IPS-18a (cell line): ENCODE data around the gene REC8.
A peak's percentile ranks its signal among the peaks of the same experiment; 100 is the strongest.
"Not testable (repeated sequence)": the region's sequence is repeated elsewhere in the genome, so short reads cannot be mapped to it uniquely, and the experiment has no call there.

Experiments used
- H3K27ac ChIP-seq: one replicate; pipeline ENCODE4 v1.5.1; 2013; ENCODE audit warnings: low read length
- H3K27me3 ChIP-seq: one replicate; pipeline ENCODE4 v1.6.1; 2013; ENCODE audit warnings: mild to moderate bottlenecking, low read length; ENCODE audit not compliant: control insufficient read depth, insufficient read depth
- H3K36me3 ChIP-seq: one replicate; pipeline ENCODE4 v1.6.1; 2013; ENCODE audit warnings: low read depth, low read length; ENCODE audit not compliant: control insufficient read depth
- H3K4me1 ChIP-seq: one replicate; pipeline ENCODE4 v1.6.1; 2013; ENCODE audit warnings: low read depth, low read length; ENCODE audit not compliant: control insufficient read depth
- H3K4me3 ChIP-seq: one replicate; pipeline ENCODE4 v1.5.1; 2013; ENCODE audit warnings: low read length
- H3K9ac ChIP-seq: one replicate; pipeline ENCODE4 v1.6.1; 2013; ENCODE audit warnings: mild to moderate bottlenecking, low read length, moderate library complexity
- H3K9me3 ChIP-seq: one replicate; pipeline ENCODE4 v1.6.1; 2013; ENCODE audit warnings: low read depth, low read length; ENCODE audit not compliant: control insufficient read depth

REC8 gene

GRCh38 chr14:24189460-24189859 lies 17.6 kb downstream of the REC8 start:
- H3K4me3 ChIP-seq = peak overlapping the region; percentile 87
- H3K27me3 ChIP-seq = no peaks in the 10 kb centered on the region
- peaks cover 45% of the 10 kb centered on the region for H3K36me3 ChIP-seq
- H3K9ac ChIP-seq = no peak overlapping the region
- peaks cover 6% of the 10 kb centered on the region for H3K4me1 ChIP-seq
- no peaks in the 10 kb centered on the region for H3K9me3 ChIP-seq
- H3K27ac ChIP-seq = no peak overlapping the region

- Histone ChIP-seq H3K9me3 (no peaks in the 10 kb centered on the region), H3K4me1 (peaks cover 6% of the 10 kb centered on the region), H3K9ac (no peak overlapping the region), H3K27ac (no peak overlapping the region), H3K36me3 (peaks cover 35% of the 10 kb centered on the region), H3K27me3 (no peaks in the 10 kb centered on the region), H3K4me3 (no peak overlapping the region)
Measured at GRCh38 chr14:24190416-24190815, 18.5 kb downstream of the REC8 start.

- H3K4me1 ChIP-seq = peaks cover under 1% of the 10 kb centered on the region
- H3K9me3 ChIP-seq = no peaks in the 10 kb centered on the region
- no peak overlapping the region for H3K27ac ChIP-seq
- no peak overlapping the region for H3K9ac ChIP-seq
- peaks cover 17% of the 10 kb centered on the region for H3K36me3 ChIP-seq
- H3K27me3 ChIP-seq = no peaks in the 10 kb centered on the region
- H3K4me3 ChIP-seq = no peak overlapping the region
Measured at GRCh38 chr14:24192933-24193332, 21.1 kb downstream of the REC8 start.

- H3K36me3 ChIP-seq = peaks cover 17% of the 10 kb centered on the region
- H3K27me3 ChIP-seq = no peaks in the 10 kb centered on the region
- no peaks in the 10 kb centered on the region for H3K9me3 ChIP-seq
- no peaks in the 10 kb centered on the region for H3K4me1 ChIP-seq
- peak overlapping the region; percentile 90 for H3K4me3 ChIP-seq
- no peak overlapping the region for H3K9ac ChIP-seq
- H3K27ac ChIP-seq = no peak overlapping the region
Measured at GRCh38 chr14:24194186-24194872, 22.4 kb downstream of the REC8 start.

- H3K4me3 ChIP-seq = peak overlapping the region; percentile 90
- peak overlapping the region; percentile 79 for H3K9ac ChIP-seq
- H3K27me3 ChIP-seq = no peaks in the 10 kb centered on the region
- H3K27ac ChIP-seq = no peak overlapping the region
- peaks cover 17% of the 10 kb centered on the region for H3K36me3 ChIP-seq
- no peaks in the 10 kb centered on the region for H3K9me3 ChIP-seq
- H3K4me1 ChIP-seq = no peaks in the 10 kb centered on the region
Measured at GRCh38 chr14:24194873-24195185, 22.9 kb downstream of the REC8 start.

GRCh38 chr14:24195186-24196070 lies 23.5 kb downstream of the REC8 start, which contains the start of gene TM9SF1:
TSS of gene TM9SF1 (minus strand) at chr14:24195441. CDS start at chr14:24195019, 422 bp downstream.
- Histone ChIP-seq H3K36me3 (peaks cover 14% of the 10 kb centered on the region), H3K4me1 (no peaks in the 10 kb centered on the region), H3K4me3 (peak within 1 kb of the TSS; percentile 90), H3K27me3 (no peaks in the 10 kb centered on the region), H3K9me3 (no peaks in the 10 kb centered on the region), H3K9ac (peak within 1 kb of the TSS; percentile 79), H3K27ac (peak within 1 kb of the TSS; percentile 89)

GRCh38 chr14:24196071-24197055 lies 24.5 kb downstream of the REC8 start:
- no peaks in the 10 kb centered on the region for H3K4me1 ChIP-seq
- no peaks in the 10 kb centered on the region for H3K9me3 ChIP-seq
- H3K27me3 ChIP-seq = no peaks in the 10 kb centered on the region
- peaks cover 14% of the 10 kb centered on the region for H3K36me3 ChIP-seq
- peak overlapping the region; percentile 10 for H3K27ac ChIP-seq
- H3K9ac ChIP-seq = peak overlapping the region; percentile 79
- peak overlapping the region; percentile 90 for H3K4me3 ChIP-seq

GRCh38 chr14:24197056-24197450 lies 25.2 kb downstream of the REC8 start:
- Histone ChIP-seq H3K9ac (no peak overlapping the region), H3K27ac (no peak overlapping the region), H3K9me3 (no peaks in the 10 kb centered on the region), H3K36me3 (peaks cover 9% of the 10 kb centered on the region), H3K4me3 (no peak overlapping the region), H3K27me3 (no peaks in the 10 kb centered on the region), H3K4me1 (no peaks in the 10 kb centered on the region)

- no peaks in the 10 kb centered on the region for H3K27me3 ChIP-seq
- no peak overlapping the region for H3K27ac ChIP-seq
- no peak overlapping the region for H3K9ac ChIP-seq
Measured at GRCh38 chr14:24198814-24199524, 27.1 kb downstream of the REC8 start.

GRCh38 chr14:24202538-24202937 lies 30.7 kb downstream of the REC8 start:
- H3K9me3 ChIP-seq, H3K4me1 ChIP-seq, H3K27me3 ChIP-seq: not testable (repeated sequence)
- Histone ChIP-seq H3K4me3 (peak overlapping the region; percentile 37), H3K9ac (peak overlapping the region; percentile 9), H3K36me3 (peaks cover 24% of the 10 kb centered on the region), H3K27ac (peak overlapping the region; percentile 67)

More at GRCh38 chr14:24198814-24199524, 27.1 kb downstream of the REC8 start:
- Histone ChIP-seq H3K36me3 (no peaks in the 10 kb centered on the region), H3K4me3 (no peak overlapping the region), H3K9me3 (no peaks in the 10 kb centered on the region), H3K4me1 (peaks cover 6% of the 10 kb centered on the region)
